IMR-90 (cell line): ENCODE results near the gene SMIM12. TPM values are rescaled to one million over a fixed set of nuclear protein-coding genes. Genes with fewer than 3 reads are reported as not detected.

ENCODE experiments used
- ATAC-seq: fragments of 200-7000 bp; cut with Tn5 transposase; 2 replicates; pipeline ENCODE4 v1.9.1; 2020; ENCODE audit warnings: low read depth, mild to moderate bottlenecking, moderate library complexity
- BruUV-seq: library from RNA; stranded (reverse); fragments of 400-500 nt; replicated peaks from 2 replicates; lab custom pipeline; 2021; lab: Mats Ljungman, UMichigan
- CTCF ChIA-PET: fragments of 300-600 bp; formaldehyde crosslinking; extraction: SDS; loops from one replicate; lab custom pipeline; 2021; ENCODE audit warnings: antibody characterized with exemption; lab: Yijun Ruan, JAX
- POLR2A ChIA-PET: fragments of 300-600 bp; sonication (Branson Sonifier 250); formaldehyde crosslinking; loops from one replicate; lab custom pipeline; 2022; ENCODE audit warnings: antibody characterized with exemption; ENCODE audit not compliant: unreplicated experiment; lab: Charles Lee
- DNase-seq: peaks from one replicate; pipeline ENCODE4 v3.0.0; 2013
- H2AFZ ChIP-seq: replicated peaks from 2 replicates; pipeline ENCODE3; 2013; ENCODE audit warnings: low read length, mild to moderate bottlenecking; ENCODE audit not compliant: poor library complexity
- H2AK5ac ChIP-seq: 2 replicates; pipeline ENCODE4 v1.6.1; 2013; ENCODE audit warnings: low read depth, low read length, inconsistent platforms
- H2AK9ac ChIP-seq: replicated peaks from 2 replicates; pipeline ENCODE3; 2013; ENCODE audit warnings: mild to moderate bottlenecking, low read depth, low read length, moderate library complexity; ENCODE audit not compliant: poor library complexity
- H2BK120ac ChIP-seq: 2 replicates; pipeline ENCODE4 v1.6.1; 2013; ENCODE audit warnings: low read depth, low read length, inconsistent platforms
- H2BK15ac ChIP-seq: 3 replicates; pipeline ENCODE4 v1.6.1; 2013; ENCODE audit warnings: low read depth, low read length, inconsistent platforms
- H2BK20ac ChIP-seq: 2 replicates; pipeline ENCODE4 v1.6.1; 2013; ENCODE audit warnings: low read depth, mild to moderate bottlenecking, inconsistent platforms, low read length, moderate library complexity
- H2BK5ac ChIP-seq: 2 replicates; pipeline ENCODE4 v1.6.1; 2013; ENCODE audit warnings: mild to moderate bottlenecking, low read depth, low read length, inconsistent platforms; ENCODE audit not compliant: poor library complexity, severe bottlenecking
- H3K14ac ChIP-seq: replicated peaks from 2 replicates; pipeline ENCODE4 v1.6.1; 2013; ENCODE audit warnings: low read depth, low read length, inconsistent platforms
- H3K18ac ChIP-seq: 2 replicates; pipeline ENCODE4 v1.6.1; 2013; ENCODE audit warnings: low read depth, low read length, control low read depth
- H3K23ac ChIP-seq: 2 replicates; pipeline ENCODE4 v1.6.1; 2013; ENCODE audit warnings: low read depth, low read length, inconsistent platforms
- H3K27ac ChIP-seq: 2 replicates; pipeline ENCODE4 v1.5.1; 2013; ENCODE audit warnings: mild to moderate bottlenecking, control low read depth, low read length; ENCODE audit not compliant: insufficient read depth
- H3K27me3 ChIP-seq: 2 replicates; pipeline ENCODE4 v1.6.1; 2013; ENCODE audit warnings: low read length; ENCODE audit not compliant: control insufficient read depth, insufficient read depth
- H3K36me3 ChIP-seq: 2 replicates; pipeline ENCODE4 v1.6.1; 2013; ENCODE audit warnings: low read length, mixed read lengths; ENCODE audit not compliant: control insufficient read depth, insufficient read depth
- H3K4ac ChIP-seq: 2 replicates; pipeline ENCODE4 v1.6.1; 2013; ENCODE audit warnings: low read depth, low read length, inconsistent platforms
- H3K4me1 ChIP-seq: 2 replicates; pipeline ENCODE4 v1.6.1; 2013; ENCODE audit warnings: low read length, mixed read lengths; ENCODE audit not compliant: control insufficient read depth, insufficient read depth
- H3K4me2 ChIP-seq: 2 replicates; pipeline ENCODE4 v1.6.1; 2013; ENCODE audit warnings: low read depth, mild to moderate bottlenecking, control low read depth, low read length, moderate library complexity
- H3K4me3 ChIP-seq: 2 replicates; pipeline ENCODE4 v1.5.1; 2013; ENCODE audit warnings: low read depth, mild to moderate bottlenecking, control low read depth, low read length, moderate library complexity; ENCODE audit not compliant: insufficient read depth
- H3K56ac ChIP-seq: 2 replicates; pipeline ENCODE4 v1.6.1; 2013; ENCODE audit warnings: low read length, inconsistent platforms; ENCODE audit not compliant: insufficient read depth; ENCODE audit errors: extremely low read depth
- H3K79me1 ChIP-seq, 2 experiments: 2 replicates each; pipeline ENCODE4 v1.6.1; 2013; ENCODE audit warnings: low read length in 2 of 2, inconsistent platforms in 1 of 2, low read depth in 1 of 2
- H3K9ac ChIP-seq: 2 replicates; pipeline ENCODE4 v1.6.1; 2013; ENCODE audit warnings: low read depth, low read length, control low read depth
- H3K9me1 ChIP-seq: 2 replicates; pipeline ENCODE4 v1.6.1; 2013; ENCODE audit warnings: low read length, inconsistent platforms; ENCODE audit not compliant: insufficient read depth
- H3K9me3 ChIP-seq: 2 replicates; pipeline ENCODE4 v1.6.1; 2013; ENCODE audit warnings: low read length; ENCODE audit not compliant: control insufficient read depth, insufficient read depth
- H4K20me1 ChIP-seq: 2 replicates; pipeline ENCODE4 v1.6.1; 2013; ENCODE audit warnings: low read length, inconsistent platforms; ENCODE audit not compliant: insufficient read depth
- H4K5ac ChIP-seq: 2 replicates; pipeline ENCODE4 v1.6.1; 2013; ENCODE audit warnings: mild to moderate bottlenecking, low read depth, low read length, control low read depth
- H4K8ac ChIP-seq, 2 experiments: 2 replicates each; pipeline ENCODE4 v1.6.1; 2013; ENCODE audit warnings: low read depth in 2 of 2, low read length in 2 of 2, control low read depth in 1 of 2, inconsistent platforms in 1 of 2
- H4K91ac ChIP-seq: 2 replicates; pipeline ENCODE4 v1.6.1; 2013; ENCODE audit warnings: low read depth, low read length, inconsistent platforms; ENCODE audit not compliant: insufficient read depth
- BHLHE40 ChIP-seq: fragments of 150-350 bp; IDR thresholded peaks from 2 replicates; pipeline ENCODE4 v1.6.1; 2016; ENCODE audit warnings: mild to moderate bottlenecking, low read depth, low read length
- CEBPB ChIP-seq: IDR thresholded peaks from 2 replicates; pipeline ENCODE4 v1.6.1; 2012; ENCODE audit warnings: low read depth, low read length, improper control_type of control experiment
- CHD1 ChIP-seq: IDR thresholded peaks from 2 replicates; pipeline ENCODE4 v1.6.1; 2012; ENCODE audit warnings: low read depth, low read length, improper control_type of control experiment
- CTCF ChIP-seq: conservative IDR thresholded peaks from 2 replicates; pipeline ENCODE4 v1.5.1; 2012; ENCODE audit warnings: mild to moderate bottlenecking, low read depth, low read length, improper control_type of control experiment
- FOS ChIP-seq: fragments of 150-350 bp; IDR thresholded peaks from 2 replicates; pipeline ENCODE4 v1.6.1; 2016; ENCODE audit warnings: low read depth, low read length
- MAFK ChIP-seq: IDR thresholded peaks from 2 replicates; pipeline ENCODE4 v1.6.1; 2012; ENCODE audit warnings: low read depth, low read length, improper control_type of control experiment
- NFE2L2 ChIP-seq: fragments of 150-350 bp; IDR thresholded peaks from 2 replicates; pipeline ENCODE4 v1.6.1; 2016; ENCODE audit warnings: low read depth, mild to moderate bottlenecking, low read length
- RCOR1 ChIP-seq: IDR thresholded peaks from 2 replicates; pipeline ENCODE4 v1.6.1; 2012; ENCODE audit warnings: mild to moderate bottlenecking, low read length, improper control_type of control experiment; ENCODE audit not compliant: insufficient replicate concordance
- SMC3 ChIP-seq: fragments of 150-350 bp; IDR thresholded peaks from 2 replicates; pipeline ENCODE4 v1.6.1; 2016; ENCODE audit warnings: low read depth, mild to moderate bottlenecking, antibody characterized with exemption, low read length, moderate library complexity
- WGBS, 2 experiments: methylation state at CpG; one replicate each; pipeline versions ENCODE4 v1.1.5 to v1.1.7; 2013; ENCODE audit warnings: missing lambda C conversion rate in 2 of 2; ENCODE audit not compliant: insufficient read length in 1 of 2; ENCODE audit errors: extremely low coverage in 2 of 2; 5-methylcytosine and 5-hydroxymethylcytosine counted together
- dilution Hi-C: fragments of 300-500 bp; cut with HindIII; formaldehyde crosslinking; loops from one replicate; pipeline ENCODE4 v1.14.3; 2018; ENCODE audit warnings: low sequenced_read_pairs; ENCODE audit not compliant: unreplicated experiment
- in situ Hi-C: fragments of 300-500 bp; cut with MboI; formaldehyde crosslinking; loops from 3 replicates; pipeline ENCODE4 v1.14.3; 2019; ENCODE audit warnings: low sequenced_read_pairs, inconsistent platforms, mixed read lengths
- intact Hi-C: fragments of 100-400 bp; cut with micrococcal nuclease; formaldehyde crosslinking; loops from 2 replicates; pipeline ENCODE4 v1.10.0; 2022
- polyA plus RNA-seq, 3 experiments: library from polyadenylated mRNA; depleted of rRNA; stranded (reverse); fragments of >200 nt; gene quantifications; 2 replicates each; pipeline ENCODE4 v1.2.3, GENCODE V29; 2012; ENCODE audit warnings: low replicate concordance in 1 of 3
- total RNA-seq: library from RNA; depleted of rRNA; stranded (reverse); fragments of >200 nt; gene quantifications from 2 replicates; pipeline ENCODE4 v1.2.3, GENCODE V29; 2012
- TF ChIP-seq, protein P1 (sequence below): fragments of 150-350 bp; IDR thresholded peaks from 2 replicates; pipeline ENCODE4 v1.6.1; 2016; ENCODE audit warnings: low read depth, mild to moderate bottlenecking, low read length, moderate library complexity, borderline replicate concordance

Gene SMIM12
- total and polyA plus RNA-seq, 2 of the 4 experiments (the other 2 are of a cell fraction): 31.9 to 44.4 TPM

GRCh38 chr1:34885405-34886247 lies 26.1 kb upstream of the SMIM12 start (continued):
- TF ChIP-seq CHD1: no peak

DNA sequence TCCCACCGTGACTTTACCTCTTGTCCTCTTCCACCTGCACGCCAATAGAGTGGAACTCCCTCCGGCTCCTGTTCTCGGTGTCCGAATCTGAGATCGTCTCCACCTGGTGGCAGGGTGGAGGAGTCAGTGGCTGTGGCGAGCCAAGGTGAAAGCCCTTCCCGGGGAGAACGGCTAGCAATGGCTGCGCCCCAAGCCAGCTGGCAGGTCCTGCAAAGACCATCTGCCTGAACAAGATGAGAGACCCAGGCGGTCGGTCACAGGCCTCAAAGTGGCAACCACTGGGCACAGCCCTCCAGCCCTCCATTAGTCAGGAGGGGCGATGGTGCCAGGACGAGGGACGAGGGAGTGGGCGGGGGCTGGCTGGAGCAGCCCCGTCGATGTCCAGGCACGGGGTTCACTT lies 25.4 kb upstream of the SMIM12 start:
- in situ Hi-C loops (no loop called here), intact Hi-C loops (no loop called here), dilution Hi-C loops (no loop called here)
- Histone ChIP-seq H2BK120ac (no peak overlapping the region), H2AFZ (peak overlapping the region; percentile 75), H3K27ac (no peak overlapping the region), H3K9me1 (no peaks in the 10 kb centered on the region), H2BK5ac (no peak overlapping the region), H2AK9ac (no peak overlapping the region), H3K23ac (no peak overlapping the region), H2AK5ac (no peak overlapping the region), H2BK20ac (no peak overlapping the region), H3K79me1 (no peaks in the 10 kb centered on the region), H3K27me3 (peaks cover 27% of the 10 kb centered on the region), H3K14ac (no peak overlapping the region), H3K18ac (no peak overlapping the region), H3K9me3 (0 out of 2 replicates have a peak, but pooled peaks cover 2% of the 10 kb centered on the region), H3K4me3 (no peak overlapping the region), H2BK15ac (no peak overlapping the region), H4K8ac (no peak overlapping the region), H3K56ac (no peak overlapping the region), H3K36me3 (no peaks in the 10 kb centered on the region), H4K5ac (no peak overlapping the region), H3K4ac (no peak overlapping the region), H3K4me2 (no peak overlapping the region), H4K20me1 (no peaks in the 10 kb centered on the region), H3K4me1 (no peaks in the 10 kb centered on the region), H3K9ac (no peak overlapping the region), H4K91ac (no peak overlapping the region)
- no peak for DNase-seq
- no peak for TF ChIP-seq NFE2L2
- TF ChIP-seq FOS: no peak
- TF ChIP-seq RCOR1: no peak
- TF ChIP-seq SMC3: no peak
- no peak for TF ChIP-seq CTCF
- TF ChIP-seq BHLHE40: no peak
- no peak for TF ChIP-seq MAFK
- no peak for TF ChIP-seq CEBPB
- TF ChIP-seq CHD1: no peak
- TF ChIP-seq, protein P1, sequence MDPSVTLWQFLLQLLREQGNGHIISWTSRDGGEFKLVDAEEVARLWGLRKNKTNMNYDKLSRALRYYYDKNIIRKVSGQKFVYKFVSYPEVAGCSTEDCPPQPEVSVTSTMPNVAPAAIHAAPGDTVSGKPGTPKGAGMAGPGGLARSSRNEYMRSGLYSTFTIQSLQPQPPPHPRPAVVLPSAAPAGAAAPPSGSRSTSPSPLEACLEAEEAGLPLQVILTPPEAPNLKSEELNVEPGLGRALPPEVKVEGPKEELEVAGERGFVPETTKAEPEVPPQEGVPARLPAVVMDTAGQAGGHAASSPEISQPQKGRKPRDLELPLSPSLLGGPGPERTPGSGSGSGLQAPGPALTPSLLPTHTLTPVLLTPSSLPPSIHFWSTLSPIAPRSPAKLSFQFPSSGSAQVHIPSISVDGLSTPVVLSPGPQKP: no peak
- POLR2A ChIA-PET: no interaction called here
- no peak; the same call in 1 of the 2 replicates for ATAC-seq
- no TSS peak for BruUV-seq
- 7% methylated on average over 7 of the region's 19 CpGs; no CpG with 5 or more reads in 1 of the 2 experiments for WGBS, 2 experiments
- CTCF ChIA-PET: no interaction called here
